ENCODE measurements around the gene STH.

The STH gene

GRCh38 chr17:45987706-45988105 is 11.3 kb upstream of the STH start:
- no peak overlapping the region for H3K27ac ChIP-seq

GRCh38 chr17:45989759-45990158 is 9.3 kb upstream of the STH start:
- TF ChIP-seq, protein P1, sequence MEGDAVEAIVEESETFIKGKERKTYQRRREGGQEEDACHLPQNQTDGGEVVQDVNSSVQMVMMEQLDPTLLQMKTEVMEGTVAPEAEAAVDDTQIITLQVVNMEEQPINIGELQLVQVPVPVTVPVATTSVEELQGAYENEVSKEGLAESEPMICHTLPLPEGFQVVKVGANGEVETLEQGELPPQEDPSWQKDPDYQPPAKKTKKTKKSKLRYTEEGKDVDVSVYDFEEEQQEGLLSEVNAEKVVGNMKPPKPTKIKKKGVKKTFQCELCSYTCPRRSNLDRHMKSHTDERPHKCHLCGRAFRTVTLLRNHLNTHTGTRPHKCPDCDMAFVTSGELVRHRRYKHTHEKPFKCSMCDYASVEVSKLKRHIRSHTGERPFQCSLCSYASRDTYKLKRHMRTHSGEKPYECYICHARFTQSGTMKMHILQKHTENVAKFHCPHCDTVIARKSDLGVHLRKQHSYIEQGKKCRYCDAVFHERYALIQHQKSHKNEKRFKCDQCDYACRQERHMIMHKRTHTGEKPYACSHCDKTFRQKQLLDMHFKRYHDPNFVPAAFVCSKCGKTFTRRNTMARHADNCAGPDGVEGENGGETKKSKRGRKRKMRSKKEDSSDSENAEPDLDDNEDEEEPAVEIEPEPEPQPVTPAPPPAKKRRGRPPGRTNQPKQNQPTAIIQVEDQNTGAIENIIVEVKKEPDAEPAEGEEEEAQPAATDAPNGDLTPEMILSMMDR (conservative IDR thresholded peaks at IDR 0.05), result no peak
- no peak overlapping the region for H3K27ac ChIP-seq

More at GRCh38 chr17:45987706-45988105, 11.3 kb upstream of the STH start:
- TF ChIP-seq, protein P1 (conservative IDR thresholded peaks at IDR 0.05), result no peak

GRCh38 chr17:45990886-45991285 is 8.2 kb upstream of the STH start:
- TF ChIP-seq, protein P1 (conservative IDR thresholded peaks at IDR 0.05), result no peak; the same call in 1 of the 2 replicates
- H3K27ac ChIP-seq, result no peak overlapping the region

- H3K27ac ChIP-seq, result no peak overlapping the region
- TF ChIP-seq, protein P1 (conservative IDR thresholded peaks at IDR 0.05), result no peak
These were observed 7.7 kb upstream of the STH start for GRCh38 chr17:45991341-45991740.

DNA sequence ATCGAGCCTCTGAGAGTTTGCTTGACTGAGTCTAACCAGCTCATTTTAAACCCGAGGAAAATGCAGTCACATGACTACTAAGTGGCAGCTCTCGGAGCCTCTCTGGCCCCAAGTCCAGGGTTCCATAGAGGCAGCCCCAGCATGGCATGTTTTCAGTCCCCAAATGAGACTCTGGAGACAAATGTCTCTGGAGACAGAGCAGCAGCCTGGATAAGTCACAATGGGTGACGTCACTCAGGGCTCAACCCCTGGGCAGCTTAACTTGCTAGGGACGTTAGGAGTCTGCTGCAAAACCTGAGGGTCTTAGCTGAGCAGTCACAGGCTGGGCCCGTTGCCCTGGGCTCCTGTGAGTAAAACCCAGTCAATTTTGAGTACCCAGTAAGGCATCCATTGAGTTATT is 6.9 kb upstream of the STH start:
- TF ChIP-seq, protein P1 (conservative IDR thresholded peaks at IDR 0.05), result no peak
- H3K27ac ChIP-seq, result no peak overlapping the region

- TF ChIP-seq, protein P1 (conservative IDR thresholded peaks at IDR 0.05), result no peak
- no peak overlapping the region for H3K27ac ChIP-seq
These were observed 6.1 kb upstream of the STH start for GRCh38 chr17:45992904-45993303.

DNA sequence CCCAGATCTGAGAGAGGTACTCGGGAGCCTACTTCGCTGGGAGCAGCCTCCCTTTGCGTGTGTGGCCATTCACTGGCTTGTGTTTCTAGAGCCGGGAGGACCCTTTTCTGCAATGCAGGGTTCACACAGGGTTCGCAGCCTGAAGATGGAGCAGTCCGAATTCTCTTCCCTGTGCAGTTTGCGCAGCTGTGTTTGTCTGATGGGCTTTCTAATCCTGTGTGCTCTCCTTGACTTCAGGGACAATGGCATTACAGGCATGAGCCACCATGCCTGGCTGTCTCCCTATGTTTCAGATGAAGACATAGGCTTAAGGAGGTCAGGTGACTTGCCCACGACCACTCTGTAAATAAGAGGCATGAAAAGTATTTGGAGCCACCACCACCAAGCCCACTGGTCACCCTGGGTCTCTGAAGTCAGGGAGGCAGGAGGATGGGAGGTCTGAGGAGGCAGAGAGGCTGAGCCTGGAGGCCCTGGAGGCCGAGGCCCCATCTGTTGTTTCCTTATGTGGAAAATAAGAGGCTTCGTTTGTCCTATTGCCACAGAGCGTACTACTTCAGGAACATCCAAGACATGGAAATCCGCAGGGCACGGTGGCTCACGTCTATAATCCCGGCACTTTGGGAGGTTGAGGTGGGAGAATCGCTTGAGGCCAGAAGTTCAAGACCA is 5.0 kb upstream of the STH start:
- TF ChIP-seq, protein P1 (conservative IDR thresholded peaks at IDR 0.05), result no peak
- H3K27ac ChIP-seq, result no peak overlapping the region
